ENCODE measurements around the gene DTWD2. TPM values are rescaled to one million over a fixed set of nuclear protein-coding genes. Genes with fewer than 3 reads are reported as not detected.
"Not testable (repeated sequence)": the region's sequence is repeated elsewhere in the genome, so short reads cannot be mapped to it uniquely, and the experiment has no call there.

The DTWD2 gene
- total RNA-seq, 1 experiment from 2014 or later = 8.3 TPM

DNA sequence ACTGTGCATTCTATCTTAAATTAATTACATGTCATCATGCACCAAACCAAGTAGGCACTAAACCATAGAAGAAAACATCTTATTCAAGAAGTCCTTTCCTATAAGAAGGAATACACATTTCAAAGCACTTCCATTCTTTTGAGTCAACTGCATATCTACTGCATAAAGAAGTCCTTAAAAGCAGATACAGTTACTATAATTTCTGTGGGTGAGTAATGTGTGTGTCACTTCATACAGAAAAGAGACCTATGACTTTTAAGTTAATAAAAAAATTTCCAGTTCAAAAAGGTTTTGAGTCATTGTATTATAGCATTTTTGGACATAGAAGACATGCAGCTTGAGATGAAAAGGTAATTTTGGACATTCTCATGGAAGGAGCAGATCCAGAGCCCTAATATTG lies 125.0 kb downstream of the DTWD2 start:
- Histone ChIP-seq H3K4me3 (no peak overlapping the region), H3K9me3 (no peaks in the 10 kb centered on the region), H3K27me3 (no peaks in the 10 kb centered on the region), H3K36me3 (no peaks in the 10 kb centered on the region)
- no peak for DNase-seq

DNA sequence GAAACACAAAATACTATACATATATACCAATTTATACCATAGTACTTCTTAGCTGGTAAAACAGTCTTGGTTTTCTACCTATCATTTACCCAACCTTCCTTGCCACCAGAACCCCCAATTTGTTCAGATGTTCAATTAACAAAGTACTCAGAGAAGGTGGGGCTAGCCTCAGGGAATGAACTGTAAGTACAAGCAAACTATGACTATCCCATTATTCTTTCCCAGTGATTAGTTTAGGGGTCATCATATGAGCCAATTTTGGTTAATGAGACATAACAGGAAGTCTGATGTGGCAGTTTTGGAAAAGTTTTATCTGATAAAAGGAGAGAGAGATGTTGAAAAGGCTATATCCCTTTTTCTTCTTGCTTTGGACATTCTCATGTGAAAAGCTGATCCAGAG lies 125.8 kb downstream of the DTWD2 start:
- Histone ChIP-seq H3K27me3 (no peaks in the 10 kb centered on the region), H3K4me3 (no peak overlapping the region), H3K9me3 (no peaks in the 10 kb centered on the region), H3K36me3 (no peaks in the 10 kb centered on the region)
- DNase-seq = no peak

DNA sequence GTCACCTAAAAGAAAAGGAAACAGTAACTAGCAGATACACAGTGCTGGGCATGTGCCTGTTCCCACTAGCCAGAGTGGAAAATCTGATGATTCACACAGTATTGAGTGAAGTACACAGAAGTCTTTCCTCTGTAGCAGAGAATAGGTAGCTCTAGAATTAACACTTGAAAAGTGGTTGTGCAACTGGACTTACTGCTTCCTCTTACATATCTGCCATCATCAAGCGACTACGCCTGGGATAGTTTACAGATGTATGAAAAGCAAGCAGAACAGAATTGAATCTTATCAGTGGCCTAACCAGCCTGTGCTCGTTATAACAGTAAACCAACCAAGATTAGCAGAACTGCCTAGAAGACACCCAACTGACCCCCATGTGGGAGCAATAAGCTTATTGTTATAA lies 130.6 kb downstream of the DTWD2 start:
- Histone ChIP-seq H3K36me3 (no peaks in the 10 kb centered on the region), H3K27me3 (no peaks in the 10 kb centered on the region), H3K9me3 (no peaks in the 10 kb centered on the region), H3K4me3 (no peak overlapping the region)
- DNase-seq = no peak

- Histone ChIP-seq H3K36me3 (no peaks in the 10 kb centered on the region), H3K27me3 (no peaks in the 10 kb centered on the region), H3K9me3 (no peaks in the 10 kb centered on the region), H3K4me3 (no peak overlapping the region)
- no peak for DNase-seq
Measured at GRCh38 chr5:118854819-118855218, 133.5 kb downstream of the DTWD2 start.

DNA sequence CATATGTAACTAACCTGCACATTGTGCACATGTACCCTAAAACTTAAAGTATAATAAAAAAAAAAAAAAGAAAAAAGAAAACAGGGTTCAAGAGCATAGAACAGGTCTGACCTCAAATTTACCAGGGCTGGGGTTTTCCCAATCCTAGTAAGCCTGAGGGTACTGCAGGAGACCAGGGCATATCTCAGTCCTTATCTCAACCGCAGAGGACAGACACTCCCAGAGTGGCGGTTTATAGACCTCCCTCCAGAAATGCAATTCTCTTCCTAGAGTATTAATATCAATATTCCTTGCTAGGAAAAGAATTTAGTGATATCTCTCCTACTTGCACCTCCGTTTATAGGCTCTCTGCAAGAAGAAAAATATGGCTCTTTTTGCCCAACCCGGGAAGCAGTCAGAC lies 136.6 kb downstream of the DTWD2 start:
- not testable (repeated sequence) for H3K36me3 ChIP-seq, DNase-seq, H3K9me3 ChIP-seq, H3K27me3 ChIP-seq, H3K4me3 ChIP-seq

DNA sequence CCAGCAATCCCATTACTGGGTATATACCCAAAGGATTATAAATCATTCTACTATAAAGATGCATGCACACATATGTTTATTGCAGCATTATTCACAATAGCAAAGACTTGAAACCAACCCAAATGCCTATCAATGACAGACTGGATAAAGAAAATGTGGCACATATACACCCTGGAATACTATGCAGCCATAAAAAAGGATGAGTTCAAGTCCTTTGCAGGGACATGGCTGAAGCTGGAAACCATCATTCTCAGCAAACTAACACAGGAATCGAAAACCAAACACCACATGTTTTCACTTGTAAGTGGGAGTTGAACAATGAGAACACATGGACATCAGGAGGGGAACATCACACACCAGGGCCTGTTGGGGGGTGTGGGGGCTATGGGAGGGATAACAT lies 138.8 kb downstream of the DTWD2 start:
- DNase-seq, H3K4me3 ChIP-seq, H3K9me3 ChIP-seq, H3K27me3 ChIP-seq, H3K36me3 ChIP-seq: not testable (repeated sequence)

DNA sequence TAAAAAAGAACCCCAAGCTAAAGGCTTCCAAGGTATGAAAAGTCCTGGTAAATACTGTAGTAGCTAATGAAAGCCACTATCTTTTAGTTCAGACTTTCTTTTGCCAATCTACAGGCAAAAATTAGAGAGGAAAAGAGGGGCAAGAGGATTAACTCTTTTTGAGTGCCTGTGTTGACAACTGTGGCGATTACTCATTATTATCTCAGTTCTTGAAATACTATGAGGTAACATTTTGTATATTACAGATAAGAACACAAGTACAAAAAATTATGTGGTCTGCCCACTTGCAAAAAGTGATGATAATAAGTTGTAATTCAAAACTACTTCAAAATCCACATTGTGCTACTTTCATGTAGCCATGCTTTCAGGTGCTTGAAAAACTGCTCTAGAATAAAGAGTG lies 144.0 kb downstream of the DTWD2 start:
- Histone ChIP-seq H3K4me3 (no peak overlapping the region), H3K36me3 (no peaks in the 10 kb centered on the region), H3K27me3 (no peaks in the 10 kb centered on the region), H3K9me3 (no peaks in the 10 kb centered on the region)
- DNase-seq = no peak

DNA sequence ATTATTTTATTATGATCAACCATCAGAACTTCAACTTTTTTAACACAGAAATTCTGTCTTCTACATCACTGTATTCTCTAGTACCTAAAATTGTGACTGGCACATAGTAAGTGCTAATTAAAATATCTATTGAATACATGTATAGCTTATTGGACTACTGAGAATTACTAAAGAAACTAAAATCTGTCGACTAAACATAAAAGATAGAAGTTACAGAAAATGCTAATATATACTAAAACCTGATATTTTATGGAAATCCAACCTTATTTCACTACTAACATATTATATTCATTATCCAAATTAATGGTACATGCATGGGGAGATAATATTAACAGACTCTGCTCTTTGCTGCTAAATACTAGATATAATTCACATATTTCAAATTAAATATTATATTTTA lies 153.6 kb downstream of the DTWD2 start:
- Histone ChIP-seq H3K36me3 (no peaks in the 10 kb centered on the region), H3K9me3 (no peaks in the 10 kb centered on the region), H3K4me3 (no peak overlapping the region), H3K27me3 (no peaks in the 10 kb centered on the region)
- DNase-seq = no peak

DNA sequence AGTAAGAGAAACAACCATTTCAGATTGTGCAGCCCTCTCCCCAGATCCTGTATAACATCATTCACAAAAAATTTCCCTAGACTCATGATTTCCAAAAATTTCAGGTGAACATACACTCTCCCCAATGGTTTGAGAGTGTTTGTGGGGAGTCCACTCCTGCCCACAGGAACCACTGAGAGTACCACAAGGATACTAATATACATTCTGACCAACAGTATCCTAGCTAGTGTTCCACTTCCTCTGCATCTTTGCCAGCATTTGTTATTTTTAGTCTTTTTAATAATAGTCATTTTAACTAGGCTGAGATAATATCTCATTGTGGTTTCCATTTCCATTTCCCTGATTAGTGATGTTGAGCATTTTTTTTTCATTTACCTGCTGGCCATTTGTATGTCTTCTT lies 155.4 kb downstream of the DTWD2 start:
- Histone ChIP-seq H3K9me3 (no peaks in the 10 kb centered on the region), H3K27me3 (no peaks in the 10 kb centered on the region; the same call in 1 of the 2 replicates), H3K36me3 (no peaks in the 10 kb centered on the region), H3K4me3 (no peak overlapping the region)
- DNase-seq = no peak

GRCh38 chr5:118825226-118825625 lies 163.1 kb downstream of the DTWD2 start:
- no peaks in the 10 kb centered on the region for H3K9me3 ChIP-seq
- H3K27me3 ChIP-seq = no peaks in the 10 kb centered on the region; the same call in 1 of the 2 replicates
- H3K36me3 ChIP-seq = no peaks in the 10 kb centered on the region
- H3K4me3 ChIP-seq = no peak overlapping the region
- no peak for DNase-seq

- no peak overlapping the region for H3K4me3 ChIP-seq
- H3K27me3 ChIP-seq = no peaks in the 10 kb centered on the region
- H3K36me3 ChIP-seq = no peaks in the 10 kb centered on the region
- H3K9me3 ChIP-seq = no peaks in the 10 kb centered on the region
- no peak for DNase-seq
Measured at GRCh38 chr5:118818604-118819003, 169.7 kb downstream of the DTWD2 start.

GRCh38 chr5:118808441-118808840 lies 179.9 kb downstream of the DTWD2 start:
- Histone ChIP-seq H3K36me3 (no peaks in the 10 kb centered on the region), H3K27me3 (no peaks in the 10 kb centered on the region; the same call in 1 of the 2 replicates), H3K4me3 (no peak overlapping the region)

GRCh38 chr5:118806571-118806970 lies 181.8 kb downstream of the DTWD2 start:
- DNase-seq = no peak
- H3K4me3 ChIP-seq = no peak overlapping the region

More at GRCh38 chr5:118808441-118808840, 179.9 kb downstream of the DTWD2 start:
- no peaks in the 10 kb centered on the region for H3K9me3 ChIP-seq
- DNase-seq = no peak

DNA sequence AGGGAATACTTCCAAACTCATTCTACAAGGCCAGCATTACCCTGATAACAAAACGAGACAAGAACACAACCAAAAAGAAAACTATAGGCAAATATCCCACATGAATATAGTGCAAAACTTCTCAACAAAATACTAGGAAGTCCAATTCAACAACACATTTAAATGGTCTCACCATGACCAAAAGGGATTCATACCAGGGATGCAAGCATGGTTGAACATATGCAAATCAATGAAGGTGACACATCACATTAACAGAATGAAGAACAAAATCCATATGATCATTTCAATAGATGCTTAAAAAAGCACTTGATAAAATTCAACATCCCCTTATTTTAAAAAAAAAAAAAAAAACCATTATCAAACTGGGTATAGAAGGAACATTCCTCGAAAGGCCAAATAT lies 186.0 kb downstream of the DTWD2 start:
- H3K27me3 ChIP-seq = no peaks in the 10 kb centered on the region
- H3K9me3 ChIP-seq = no peaks in the 10 kb centered on the region
- no peak for DNase-seq
- no peak overlapping the region for H3K4me3 ChIP-seq
- H3K36me3 ChIP-seq = no peaks in the 10 kb centered on the region

More at GRCh38 chr5:118806571-118806970, 181.8 kb downstream of the DTWD2 start:
- Histone ChIP-seq H3K27me3 (no peaks in the 10 kb centered on the region), H3K36me3 (no peaks in the 10 kb centered on the region), H3K9me3 (no peaks in the 10 kb centered on the region)

DNA sequence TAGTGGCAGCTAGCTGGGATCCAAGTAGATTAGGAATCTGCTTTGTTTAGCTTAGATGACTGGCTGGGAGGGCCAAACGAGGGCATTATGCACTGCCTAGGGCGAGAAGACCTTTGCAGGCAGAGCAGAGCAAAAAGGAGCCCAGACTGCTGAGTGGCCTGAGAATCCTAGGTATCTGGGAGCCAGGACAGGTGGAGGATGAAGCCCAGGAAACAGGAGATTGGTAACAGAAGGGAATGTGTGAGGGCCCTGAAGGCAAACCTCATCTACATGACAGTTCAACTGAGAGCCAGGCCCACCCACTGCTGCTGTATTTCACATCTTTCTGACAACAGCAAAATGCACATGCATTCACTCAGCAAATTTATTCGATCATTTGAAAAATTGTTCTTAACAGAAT lies 192.3 kb downstream of the DTWD2 start:
- Histone ChIP-seq H3K9me3 (no peaks in the 10 kb centered on the region), H3K27me3 (no peaks in the 10 kb centered on the region), H3K36me3 (no peaks in the 10 kb centered on the region), H3K4me3 (no peak overlapping the region)
- DNase-seq = no peak

GRCh38 chr5:118794281-118794680 lies 194.1 kb downstream of the DTWD2 start:
- DNase-seq = no peak
- no peaks in the 10 kb centered on the region for H3K36me3 ChIP-seq
- no peaks in the 10 kb centered on the region for H3K27me3 ChIP-seq
- no peak overlapping the region for H3K4me3 ChIP-seq
- H3K9me3 ChIP-seq = no peaks in the 10 kb centered on the region

- H3K4me3 ChIP-seq = no peak overlapping the region
- DNase-seq = no peak
- no peaks in the 10 kb centered on the region for H3K27me3 ChIP-seq
- no peaks in the 10 kb centered on the region for H3K9me3 ChIP-seq
- H3K36me3 ChIP-seq = no peaks in the 10 kb centered on the region
Measured at GRCh38 chr5:118793652-118794051, 194.7 kb downstream of the DTWD2 start.

DNA sequence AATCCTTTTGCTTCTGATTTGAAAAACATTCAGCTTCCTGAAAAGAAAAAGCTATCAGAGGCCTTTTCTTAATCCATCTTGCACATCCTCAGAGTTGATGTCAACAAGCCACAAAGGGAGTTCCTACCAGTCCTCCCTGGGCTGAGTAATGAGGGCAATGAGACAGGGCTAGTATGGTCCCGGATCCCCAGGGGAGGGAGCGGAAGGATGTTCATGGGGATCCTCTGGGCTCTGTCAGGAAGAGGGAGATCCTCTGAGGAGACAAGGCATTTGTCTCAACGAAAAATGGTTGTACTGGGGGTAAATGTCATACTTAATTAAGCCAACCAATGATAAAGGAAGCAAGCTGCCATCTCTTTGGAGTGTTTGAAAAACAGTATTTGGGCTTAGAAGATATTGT lies 195.3 kb downstream of the DTWD2 start:
- no peaks in the 10 kb centered on the region for H3K27me3 ChIP-seq
- H3K4me3 ChIP-seq = no peak overlapping the region
- no peak for DNase-seq
- H3K9me3 ChIP-seq = no peaks in the 10 kb centered on the region
- H3K36me3 ChIP-seq = no peaks in the 10 kb centered on the region

Measured in MG63 (cell line).